ENCODE data around the gene OST4.
"Not testable (repeated sequence)": the region's sequence is repeated elsewhere in the genome, so short reads cannot be mapped to it uniquely, and the experiment has no call there.

Gene OST4

DNA sequence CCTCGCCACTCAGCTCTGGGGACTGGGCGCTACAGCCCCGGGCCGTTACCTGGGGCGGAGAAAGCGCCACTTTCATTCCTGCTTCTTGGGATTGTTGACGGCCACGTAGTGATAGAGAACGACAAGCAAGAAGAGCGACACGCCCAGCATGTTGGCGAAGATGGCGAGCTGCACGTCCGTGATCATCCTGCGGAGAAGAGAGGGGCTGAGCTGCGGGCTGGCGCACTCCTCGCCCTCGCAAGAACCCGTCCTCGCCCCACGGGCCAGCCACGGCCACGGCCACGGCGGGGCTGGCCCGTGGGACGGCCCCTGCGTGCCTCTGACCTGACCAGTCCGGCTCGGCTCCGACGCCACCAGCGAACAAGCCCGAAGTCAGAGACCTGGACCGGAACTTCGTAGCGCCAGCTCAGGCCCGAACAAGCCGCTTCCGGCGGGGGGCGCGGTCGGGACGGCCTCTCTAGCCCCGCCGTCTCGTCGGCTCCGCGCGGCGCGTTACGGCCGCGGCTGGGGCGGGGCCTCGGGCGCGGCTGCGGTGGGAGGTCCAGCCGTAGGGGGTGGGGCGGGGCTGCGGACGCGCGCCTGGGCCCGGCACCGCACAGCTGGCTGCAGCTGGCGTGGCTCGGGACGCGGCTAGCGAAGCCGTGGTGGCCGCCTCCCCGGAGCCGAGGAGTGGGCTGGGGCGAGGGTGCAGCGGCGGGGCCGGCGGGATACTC, at the start of gene OST4:
Gene OST4, minus strand, starts transcription at position 378 of the 713 bp plus-strand sequence.
- DNase-seq = peak; percentile 90

DNA sequence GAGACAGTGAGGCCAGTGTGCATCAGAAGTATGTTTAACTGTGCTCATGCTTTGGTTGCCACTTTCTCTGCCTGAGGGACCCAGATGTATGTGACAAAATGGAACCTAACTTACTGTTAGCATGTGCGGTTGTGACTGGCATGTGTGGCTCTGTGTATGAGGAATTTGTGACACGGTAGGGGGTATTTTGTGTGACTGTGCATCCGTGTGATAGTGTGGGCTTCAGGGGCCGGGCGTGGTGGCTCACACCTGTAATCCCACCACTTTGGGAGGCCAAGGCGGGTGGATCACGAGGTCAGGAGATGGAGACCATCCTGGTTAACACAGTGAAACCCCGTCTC, 47.8 kb upstream of the OST4 start:
- DNase-seq = peak; percentile 39

DNA sequence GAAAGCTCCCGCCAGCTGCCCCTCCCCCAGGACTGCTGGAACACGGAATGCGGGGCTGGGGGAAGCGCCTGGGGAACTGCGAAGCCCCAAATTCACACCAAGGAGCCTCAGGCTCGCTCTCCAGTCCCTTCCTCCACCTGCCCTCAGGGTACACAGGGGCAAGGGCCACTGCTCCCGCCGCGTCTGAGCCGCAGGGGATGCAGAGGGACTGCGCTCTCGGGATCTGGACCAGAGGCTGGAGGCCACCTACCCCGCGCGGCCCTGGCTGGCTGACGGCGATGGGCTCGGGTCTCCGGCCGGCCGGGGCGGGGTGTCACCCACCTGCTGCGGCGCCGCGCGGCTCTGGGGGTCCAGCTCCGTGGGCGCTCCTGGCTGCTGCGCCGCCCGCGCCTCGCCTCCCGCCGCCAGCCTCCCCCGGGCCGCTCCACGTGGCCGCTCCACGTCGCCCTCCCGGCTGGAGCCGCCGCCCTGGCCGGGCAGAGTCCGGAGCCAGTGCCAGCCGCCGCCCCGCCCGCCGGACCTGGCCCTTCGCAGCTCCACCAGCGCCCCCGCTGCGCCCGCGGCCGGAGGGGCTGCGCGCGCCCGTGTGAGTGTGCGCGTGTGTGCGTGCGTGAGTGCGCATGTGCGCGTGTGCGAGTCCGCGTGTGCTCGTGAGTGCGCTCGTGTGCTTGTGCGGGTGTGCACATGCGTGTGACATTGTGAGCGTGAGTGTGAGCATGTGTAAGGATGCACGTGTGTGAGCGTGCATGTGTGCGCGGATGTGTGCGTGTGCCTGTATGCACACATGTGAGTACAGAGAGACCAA, 47.3 kb upstream of the OST4 start, which contains the start of gene CGREF1:
Gene CGREF1, minus strand, starts transcription at position 604 of the 805 bp plus-strand sequence. CDS start 14,762 bp downstream, outside the sequence.
- peak; percentile 51 for DNase-seq

DNA sequence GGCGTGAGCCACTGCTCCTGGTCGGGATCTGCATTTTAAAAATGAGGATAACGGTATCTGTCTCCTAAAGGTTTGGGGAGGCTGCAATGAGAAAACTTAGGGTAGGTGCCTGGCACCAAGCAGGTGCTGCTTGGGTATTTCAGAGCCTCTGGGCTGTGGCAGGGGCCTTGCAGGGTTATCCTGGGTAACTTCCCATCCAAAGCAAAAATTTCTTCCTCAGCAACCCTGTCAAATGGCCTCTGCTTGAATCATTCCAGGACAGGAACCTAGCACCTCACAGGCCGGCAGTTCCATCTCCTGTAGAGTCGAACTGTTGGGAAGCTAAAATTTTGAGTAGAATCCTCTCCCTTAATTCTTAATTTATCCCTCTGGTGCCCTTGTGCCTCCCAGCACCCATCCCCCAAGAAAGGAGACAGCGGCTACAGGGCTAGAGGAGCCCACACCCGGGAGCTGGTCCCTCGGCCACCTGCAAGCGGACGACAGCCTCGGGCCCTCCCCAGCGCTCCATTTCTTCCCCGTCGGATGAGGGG, 46.6 kb upstream of the OST4 start:
- peak; percentile 39 for DNase-seq

DNA sequence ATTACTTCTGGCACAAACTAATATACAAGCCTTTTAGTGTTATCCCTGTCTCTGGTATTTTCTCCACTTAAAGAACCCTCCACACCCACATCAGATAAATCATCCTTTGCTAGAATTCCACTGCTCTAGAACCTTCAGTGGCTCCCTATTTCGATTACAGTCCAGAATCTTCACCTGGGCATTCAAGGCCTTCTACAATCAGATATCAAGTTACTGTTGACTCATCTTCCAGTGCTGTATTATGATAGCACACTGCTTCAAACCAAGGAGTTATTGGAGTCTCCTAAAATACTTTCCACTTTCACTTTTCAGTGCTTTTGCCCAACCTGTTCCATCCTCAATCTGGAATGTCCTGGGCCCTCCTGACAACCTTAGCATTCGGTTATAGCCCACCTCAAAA, 44.1 kb upstream of the OST4 start:
- no peak for DNase-seq

GRCh38 chr2:27111392-27112078, 40.1 kb upstream of the OST4 start:
- not testable (repeated sequence) for DNase-seq

GRCh38 chr2:27110603-27111352, 39.3 kb upstream of the OST4 start:
- DNase-seq = not testable (repeated sequence)

GRCh38 chr2:27109083-27109482, 37.6 kb upstream of the OST4 start:
- DNase-seq = no peak

GRCh38 chr2:27108221-27108620, 36.8 kb upstream of the OST4 start:
- DNase-seq = no peak

GRCh38 chr2:27105981-27106380, 34.5 kb upstream of the OST4 start:
- DNase-seq = no peak

DNA sequence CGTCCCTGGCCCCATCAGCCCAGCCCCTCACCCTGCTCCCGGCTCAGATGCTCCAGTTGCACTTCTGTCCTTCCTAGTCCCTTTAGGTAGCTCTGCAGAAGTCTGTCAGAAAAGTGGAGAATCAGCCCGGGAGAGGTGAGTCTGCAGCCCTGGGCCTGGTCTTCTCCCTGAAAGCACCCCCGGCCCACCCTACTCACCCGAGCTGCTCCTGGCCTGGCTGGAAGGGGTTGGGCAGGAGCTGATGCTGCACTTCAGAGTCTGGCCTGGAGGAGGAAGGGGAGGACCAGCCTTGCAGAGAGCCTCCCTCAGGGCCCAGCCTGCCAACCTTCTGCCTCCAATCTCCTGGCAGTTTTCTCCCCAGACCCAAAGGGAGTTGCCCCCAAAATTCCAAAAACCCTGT, 30.9 kb upstream of the OST4 start:
- DNase-seq = no peak

- DNase-seq = no peak
These were observed 28.6 kb upstream of the OST4 start for GRCh38 chr2:27100036-27100435.

DNA sequence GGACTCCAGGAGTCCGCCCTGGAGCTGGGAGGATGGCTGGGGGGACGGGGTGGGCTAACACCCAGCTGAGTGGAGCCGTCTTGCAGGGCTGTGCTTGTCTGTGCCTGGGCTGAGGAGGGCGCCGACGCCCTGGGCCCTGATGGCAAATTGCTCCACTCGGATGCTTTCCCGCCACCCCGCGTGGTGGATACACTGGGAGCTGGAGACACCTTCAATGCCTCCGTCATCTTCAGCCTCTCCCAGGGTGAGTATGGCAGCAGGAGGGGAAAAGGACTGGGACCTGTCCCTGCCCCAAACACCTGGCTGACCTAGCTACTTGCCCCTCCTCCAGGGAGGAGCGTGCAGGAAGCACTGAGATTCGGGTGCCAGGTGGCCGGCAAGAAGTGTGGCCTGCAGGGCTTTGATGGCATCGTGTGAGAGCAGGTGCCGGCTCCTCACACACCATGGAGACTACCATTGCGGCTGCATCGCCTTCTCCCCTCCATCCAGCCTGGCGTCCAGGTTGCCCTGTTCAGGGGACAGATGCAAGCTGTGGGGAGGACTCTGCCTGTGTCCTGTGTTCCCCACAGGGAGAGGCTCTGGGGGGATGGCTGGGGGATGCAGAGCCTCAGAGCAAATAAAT, 28.0 kb upstream of the OST4 start:
- DNase-seq = no peak

DNA sequence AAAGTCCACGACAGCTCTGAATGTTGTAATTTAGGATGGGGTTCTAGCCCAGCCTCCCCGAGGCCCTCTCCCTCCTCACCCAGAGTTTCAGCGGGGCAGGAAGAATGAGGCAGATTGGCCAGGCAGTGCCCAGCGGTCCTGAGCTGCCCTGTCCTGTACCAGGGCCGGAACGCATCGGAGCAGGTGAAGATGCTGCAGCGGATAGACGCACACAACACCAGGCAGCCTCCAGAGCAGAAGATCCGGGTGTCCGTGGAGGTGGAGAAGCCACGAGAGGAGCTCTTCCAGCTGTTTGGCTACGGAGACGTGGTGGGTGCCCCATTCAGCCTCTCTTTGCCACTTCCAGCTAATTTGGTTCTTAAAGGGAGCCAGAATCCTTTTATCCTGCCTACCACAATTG, 25.9 kb upstream of the OST4 start:
- no peak for DNase-seq

GRCh38 chr2:27096748-27097297, 25.4 kb upstream of the OST4 start:
- DNase-seq = no peak

DNA sequence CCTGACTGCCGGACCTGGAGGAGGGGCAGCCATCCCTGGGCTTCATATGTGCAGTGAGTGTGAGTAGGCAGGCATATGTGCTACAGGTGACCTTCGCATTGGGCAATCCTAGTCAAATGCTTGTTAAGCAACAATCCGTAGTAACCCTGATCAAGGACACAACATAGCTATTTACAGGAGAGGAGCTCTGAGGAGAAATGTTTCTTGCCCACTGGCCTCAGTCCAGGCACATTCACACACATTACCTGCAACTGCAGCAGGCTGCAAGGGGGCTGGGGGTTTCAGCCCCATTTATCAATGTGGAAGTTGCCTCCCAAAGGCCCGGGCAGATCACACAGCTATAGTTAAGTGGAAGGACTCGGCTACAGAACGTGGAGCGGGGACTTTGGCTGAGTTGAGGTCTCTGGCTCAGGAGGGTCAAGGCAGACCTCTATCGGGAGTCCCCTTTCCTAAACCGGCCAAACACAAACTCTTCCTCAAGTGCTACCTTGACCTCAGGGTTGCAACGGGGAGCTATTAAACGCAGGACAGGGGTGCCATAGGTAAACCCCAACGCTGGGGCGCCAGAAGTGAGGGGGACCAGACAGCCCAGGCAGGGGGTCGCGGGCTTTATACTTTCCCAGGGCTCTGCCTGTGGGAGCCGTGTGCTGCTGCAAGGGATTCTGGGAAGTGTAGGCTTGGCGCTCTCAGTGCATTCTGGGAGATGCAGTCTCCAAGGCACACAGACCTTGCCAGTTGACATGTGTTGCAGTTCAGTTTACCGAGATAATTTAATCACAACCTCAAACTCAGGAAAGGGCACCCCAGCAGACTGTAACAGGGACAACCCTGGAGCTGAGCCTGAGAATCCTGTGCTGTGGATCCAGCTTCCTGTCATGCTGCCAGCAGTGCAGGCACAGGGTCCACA, 24.5 kb upstream of the OST4 start:
- peak; percentile 9 for DNase-seq

- no peak for DNase-seq
These were observed 23.9 kb upstream of the OST4 start for GRCh38 chr2:27095427-27095744.

GRCh38 chr2:27094353-27094984, 23.0 kb upstream of the OST4 start:
- no peak for DNase-seq

- no peak for DNase-seq
These were observed 22.2 kb upstream of the OST4 start for GRCh38 chr2:27093430-27094352.

Data from NCI-H146 (cell line).